Sigmoid colon (tissue), 7 donors: Measurements from ENCODE around the gene SLC16A8. TPM values are rescaled to one million over a fixed set of nuclear protein-coding genes. Genes with fewer than 3 reads are reported as not detected.

Experiments
- DNase-seq: peaks from one replicate; pipeline ENCODE4 v3.0.0-alpha.2; 2019
- H3K27ac ChIP-seq, 4 donors: fragments of 200-600 bp; sonication (generic); one replicate each; pipeline ENCODE4 v1.5.1; 2016 to 2019; ENCODE audit warnings: mild to moderate bottlenecking in 1 of 4
- H3K27me3 ChIP-seq, 3 donors: fragments of 200-600 bp; sonication (generic); one replicate each; pipeline ENCODE4 v1.5.1; 2019; ENCODE audit warnings: mild to moderate bottlenecking in 1 of 3
- H3K36me3 ChIP-seq, 4 donors: fragments of 200-600 bp; sonication (generic); one replicate each; pipeline ENCODE4 v1.5.1; 2016 to 2019
- H3K4me1 ChIP-seq, 4 donors: fragments of 200-600 bp; sonication (generic); one replicate each; pipeline ENCODE4 v1.5.1; 2017 to 2019
- H3K4me3 ChIP-seq, 4 donors: fragments of 200-600 bp; sonication (generic); one replicate each; pipeline ENCODE4 v1.5.1; 2017 to 2019; ENCODE audit warnings: mild to moderate bottlenecking in 2 of 4, moderate library complexity in 1 of 4
- H3K9me3 ChIP-seq, 4 donors: fragments of 200-600 bp in 3 of 4; sonication (generic) in 3 of 4; one replicate each; pipeline versions ENCODE4 v1.5.1 to v1.6.1; 2013 to 2019
- CTCF ChIP-seq, 4 experiments: fragments of 450-650 bp in 3 of 4; fragments of 200-600 bp in 1 of 4; IDR thresholded peaks; one replicate each; pipeline ENCODE4 v1.5.1; 2016 to 2019; ENCODE audit warnings: antibody characterized with exemption in 4 of 4, mild to moderate bottlenecking in 3 of 4, moderate library complexity in 2 of 4
- EP300 ChIP-seq, 4 donors: sonication (generic); formaldehyde crosslinking; IDR thresholded peaks; one replicate each; pipeline ENCODE4 v1.6.1; 2017; ENCODE audit warnings: antibody characterized with exemption in 4 of 4
- POLR2A ChIP-seq, 2 donors: fragments of 450-650 bp; IDR thresholded peaks; one replicate each; pipeline ENCODE4 v1.6.1; 2016; ENCODE audit warnings: antibody characterized with exemption in 2 of 2, mild to moderate bottlenecking in 2 of 2, moderate library complexity in 2 of 2
- POLR2AphosphoS5 ChIP-seq, 4 donors: sonication (generic); formaldehyde crosslinking; IDR thresholded peaks; one replicate each; pipeline ENCODE4 v1.6.1; 2017; ENCODE audit warnings: antibody characterized with exemption in 4 of 4
- WGBS, 2 donors: extraction: QIAGEN DNeasy Blood & Tissue Kit; methylation state at CpG; one replicate each; pipeline ENCODE4 v1.1.7; 2013; 5-methylcytosine and 5-hydroxymethylcytosine counted together
- intact Hi-C: fragments of 100-400 bp; cut with DNase I; formaldehyde crosslinking; loops from one replicate; pipeline ENCODE4 v1.15.1; 2023
- polyA plus RNA-seq, 3 donors: library from polyadenylated mRNA; stranded (reverse); fragments of 200-250 nt; gene quantifications; one replicate each; pipeline ENCODE4 v1.2.3, GENCODE V29; 2013
- total RNA-seq, 4 donors: library from RNA; depleted of rRNA; stranded (reverse); fragments of >200 nt; gene quantifications; one replicate each; pipeline ENCODE4 v1.1.0, GENCODE V29; 2016
- donor health status: healthy with polysubstance abuse.
- donor health status: Bipolar disorder and iron deficiency.
- donor health status: healthy.

The SLC16A8 gene
- total and polyA plus RNA-seq, 7 donors, result 0.20 to 0.71 (median 0.55) TPM; not detected in 4

- Histone ChIP-seq H3K36me3 (no peaks in the 10 kb centered on the region), H3K9me3 (no peaks in the 10 kb centered on the region), H3K4me1 (peaks cover 0 to 45% (median 26%) of the 10 kb centered on the region in 4 donors), H3K27me3 (no peaks in the 10 kb centered on the region), H3K4me3 (no peak overlapping the region), H3K27ac (peak overlapping the region; percentile 68 to 86 (median 74))
- intact Hi-C loops, result no loop called here
- 57 to 63% methylated on average over 15 of the region's 15 CpGs for WGBS, 2 donors
- peak; percentile 90 for DNase-seq
- TF ChIP-seq EP300 (IDR thresholded peaks at IDR 0.05) (no peak), POLR2AphosphoS5 (IDR thresholded peaks at IDR 0.05) (peak in 3 of 4 donors; percentile 27 to 61 (median 48)), POLR2A (IDR thresholded peaks at IDR 0.05) (no peak)
Observed at GRCh38 chr22:38034278-38034882, 49.6 kb downstream of the SLC16A8 start.

- peak; percentile 82 for DNase-seq
- no peaks in the 10 kb centered on the region for H3K27me3 ChIP-seq
- no peaks in the 10 kb centered on the region for H3K9me3 ChIP-seq
- H3K4me3 ChIP-seq, result no peak overlapping the region
- WGBS, 2 donors, result 84 to 89% methylated on average over 27 of the region's 27 CpGs
- TF ChIP-seq POLR2AphosphoS5 (IDR thresholded peaks at IDR 0.05), result peak in 1 of 4 donors; percentile 4
- no peak for TF ChIP-seq POLR2A (IDR thresholded peaks at IDR 0.05)
- no peak for TF ChIP-seq CTCF (IDR thresholded peaks at IDR 0.05)
- TF ChIP-seq EP300 (IDR thresholded peaks at IDR 0.05), result no peak
- H3K4me1 ChIP-seq, result peaks cover 0 to 44% (median 26%) of the 10 kb centered on the region in 4 donors
- intact Hi-C loops, result no loop called here
- H3K27ac ChIP-seq, result peak overlapping the region; percentile 68 to 86 (median 74)
- no peaks in the 10 kb centered on the region for H3K36me3 ChIP-seq
Observed at GRCh38 chr22:38033522-38034277, 50.3 kb downstream of the SLC16A8 start.

GRCh38 chr22:38032681-38033521, 51.1 kb downstream of the SLC16A8 start:
- H3K4me1 ChIP-seq, result peaks cover 0 to 44% (median 26%) of the 10 kb centered on the region in 4 donors
- intact Hi-C loops, result no loop called here
- H3K4me3 ChIP-seq, result no peak overlapping the region
- H3K27me3 ChIP-seq, result no peaks in the 10 kb centered on the region
- TF ChIP-seq POLR2AphosphoS5 (IDR thresholded peaks at IDR 0.05) (peak; percentile 6 to 64 (median 36)), EP300 (IDR thresholded peaks at IDR 0.05) (no peak), POLR2A (IDR thresholded peaks at IDR 0.05) (no peak), CTCF (IDR thresholded peaks at IDR 0.05) (no peak)
- 89 to 90% methylated on average over 19 of the region's 19 CpGs for WGBS, 2 donors
- H3K36me3 ChIP-seq, result no peaks in the 10 kb centered on the region
- peak overlapping the region; percentile 68 to 86 (median 74) for H3K27ac ChIP-seq
- H3K9me3 ChIP-seq, result no peaks in the 10 kb centered on the region
- DNase-seq, result peak; percentile 77

- DNase-seq, result no peak
- TF ChIP-seq POLR2A (IDR thresholded peaks at IDR 0.05), result no peak
- no peak for TF ChIP-seq EP300 (IDR thresholded peaks at IDR 0.05)
- no peak for TF ChIP-seq CTCF (IDR thresholded peaks at IDR 0.05)
- TF ChIP-seq POLR2AphosphoS5 (IDR thresholded peaks at IDR 0.05), result no peak
- peaks cover 0 to 44% (median 26%) of the 10 kb centered on the region in 4 donors for H3K4me1 ChIP-seq
- H3K4me3 ChIP-seq, result no peak overlapping the region
- intact Hi-C loops, result no loop called here
- WGBS, 2 donors, result 92 to 93% methylated on average over 12 of the region's 12 CpGs
- H3K9me3 ChIP-seq, result no peaks in the 10 kb centered on the region
- H3K27ac ChIP-seq, result peak overlapping the region in 3 of 4 donors; percentile 18 to 75 (median 22)
- no peaks in the 10 kb centered on the region for H3K36me3 ChIP-seq
- H3K27me3 ChIP-seq, result no peaks in the 10 kb centered on the region
Observed at GRCh38 chr22:38031491-38031890, 52.5 kb downstream of the SLC16A8 start.
